ENCODE data around the gene ABCC4. TPM values are rescaled to one million over a fixed set of nuclear protein-coding genes. Genes with fewer than 3 reads are reported as not detected.

ABCC4 gene
- total and polyA plus RNA-seq, 2 experiments from 2014 or later = 4.3 to 12.2 TPM

DNA sequence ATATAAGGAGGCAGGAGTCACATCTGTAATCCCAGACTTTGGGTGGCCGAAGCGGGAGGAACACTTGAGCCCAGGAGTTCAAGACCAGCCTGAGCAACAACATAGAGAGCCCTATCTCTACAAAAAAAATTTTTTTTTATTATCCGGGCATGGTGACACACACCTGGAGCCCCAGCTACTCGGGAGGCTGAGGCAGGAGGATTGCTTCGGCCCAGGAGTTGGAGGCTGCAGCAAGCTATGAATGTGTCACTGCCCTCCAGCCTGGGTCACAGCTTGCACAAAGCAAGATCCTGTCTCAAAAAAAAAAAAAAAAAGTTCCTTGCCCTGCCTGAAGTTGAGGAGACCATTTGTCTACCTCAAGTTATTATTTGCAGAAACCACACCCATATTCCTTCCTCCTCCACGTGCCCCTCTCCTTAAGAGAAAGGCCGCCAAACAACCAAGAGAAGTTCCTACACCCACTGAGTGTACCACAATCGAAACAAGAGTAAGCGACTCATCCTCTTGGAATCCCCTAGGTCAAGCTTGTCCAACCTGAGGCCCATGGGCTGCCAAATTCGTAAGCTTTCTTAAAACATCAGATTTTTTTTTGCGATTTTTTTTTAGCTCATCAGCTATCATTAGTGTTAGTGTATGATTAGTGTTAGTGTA lies 2.2 kb downstream of the ABCC4 start:
- peaks cover 21% of the 10 kb centered on the region for H3K27me3 ChIP-seq (ENCODE audit: insufficient read depth)
- no peaks in the 10 kb centered on the region; the same call in 1 of the 2 replicates for H3F3A ChIP-seq (replicated peaks; ENCODE audit: low read depth)
- H3K9me2 ChIP-seq (ENCODE audit: insufficient read depth) = no peaks in the 10 kb centered on the region
- Mint-ChIP-seq H3K9me3 (peaks cover 12% of the 10 kb centered on the region), H3K27ac (no peak overlapping the region), H3K4me3 (peak overlapping the region; percentile 82; the same call in 1 of the 3 replicates), H3K36me3 (ENCODE audit: low read depth) (peaks cover 9% of the 10 kb centered on the region; the same call in 1 of the 3 replicates), H3K4me1 (peaks cover 4% of the 10 kb centered on the region; the same call in 1 of the 3 replicates), H3K27me3 (ENCODE audit: insufficient read depth, low read depth, poor library complexity) (peaks cover 25% of the 10 kb centered on the region)
- no peaks in the 10 kb centered on the region; the same call in 1 of the 2 replicates for H4K20me1 ChIP-seq (replicated peaks; ENCODE audit: insufficient read depth)
- H3K4me1 ChIP-seq (ENCODE audit: insufficient read depth) = 0 out of 2 replicates have a peak, but pooled peaks cover 5% of the 10 kb centered on the region
- DNase-seq (ENCODE audit: low spot score) (no peak), ATAC-seq (no peak)
- TF ChIP-seq NANOG (IDR thresholded peaks at IDR 0.05; ENCODE audit: borderline replicate concordance) = no peak
- H3K4me2 ChIP-seq = no peak overlapping the region
- H3K27ac ChIP-seq (ENCODE audit: low read depth) = no peak overlapping the region
- no peak overlapping the region for H2AFZ ChIP-seq
- H3K4me3 ChIP-seq = no peak overlapping the region
- no peaks in the 10 kb centered on the region for H3K36me3 ChIP-seq (ENCODE audit: insufficient read depth)
- H3K79me2 ChIP-seq (replicated peaks; ENCODE audit: insufficient read depth) = peaks cover 3% of the 10 kb centered on the region

DNA sequence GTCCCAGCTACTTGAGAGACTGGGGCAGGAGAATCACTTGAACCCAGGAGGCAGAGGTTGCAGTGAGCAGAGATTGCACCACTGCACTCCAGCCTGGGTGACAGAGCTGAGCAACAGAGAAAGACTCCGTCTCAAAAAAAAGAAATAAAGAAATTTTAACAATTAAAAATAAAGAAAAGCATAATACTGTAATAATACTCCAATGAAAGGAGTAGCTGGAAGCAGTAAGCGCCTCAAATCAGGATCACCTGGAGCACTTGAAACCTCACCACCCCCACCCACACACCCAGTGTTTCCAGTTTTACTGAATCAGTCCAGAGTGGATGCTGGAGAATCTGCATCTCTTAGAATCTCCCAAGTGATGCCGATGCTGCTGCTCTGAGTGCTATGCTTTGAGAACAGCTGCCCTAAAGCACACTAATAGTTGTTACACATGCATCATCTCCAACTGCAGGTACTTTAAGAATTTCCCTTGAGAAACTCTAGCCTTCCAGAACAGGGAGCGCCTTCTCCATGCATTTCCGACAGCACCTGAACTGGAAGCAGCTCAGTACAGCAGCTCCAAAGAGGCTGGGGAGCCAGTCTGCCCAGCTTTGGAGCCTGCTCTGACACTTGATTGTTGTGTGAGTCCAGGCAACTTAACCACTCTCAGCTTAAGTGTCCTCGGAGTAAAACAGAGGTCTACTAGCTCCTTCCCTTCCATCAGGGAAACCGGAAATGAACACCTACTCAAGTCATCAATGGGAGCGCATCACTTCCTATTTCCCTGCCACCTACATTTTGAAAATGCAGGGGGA lies 2.9 kb downstream of the ABCC4 start:
- no peak overlapping the region for H3K4me3 ChIP-seq
- no peak overlapping the region for H2AFZ ChIP-seq
- Mint-ChIP-seq H3K27ac (no peak overlapping the region), H3K27me3 (ENCODE audit: insufficient read depth, low read depth, poor library complexity) (peaks cover 23% of the 10 kb centered on the region), H3K4me3 (no peak overlapping the region), H3K36me3 (ENCODE audit: low read depth) (peaks cover 9% of the 10 kb centered on the region; the same call in 1 of the 3 replicates), H3K4me1 (peaks cover 4% of the 10 kb centered on the region; the same call in 1 of the 3 replicates), H3K9me3 (peaks cover 12% of the 10 kb centered on the region)
- H3K79me2 ChIP-seq (replicated peaks; ENCODE audit: insufficient read depth) = peaks cover 3% of the 10 kb centered on the region
- peaks cover 21% of the 10 kb centered on the region for H3K27me3 ChIP-seq (ENCODE audit: insufficient read depth)
- no peaks in the 10 kb centered on the region; the same call in 1 of the 2 replicates for H4K20me1 ChIP-seq (replicated peaks; ENCODE audit: insufficient read depth)
- DNase-seq (ENCODE audit: low spot score) (no peak), ATAC-seq (no peak)
- no peak overlapping the region for H3K27ac ChIP-seq (ENCODE audit: low read depth)
- no peaks in the 10 kb centered on the region for H3K9me2 ChIP-seq (ENCODE audit: insufficient read depth)
- no peaks in the 10 kb centered on the region for H3K36me3 ChIP-seq (ENCODE audit: insufficient read depth)
- TF ChIP-seq STAT1 (IDR thresholded peaks at IDR 0.05; ENCODE audit: unreplicated experiment) (no peak), ZNF331 (CRISPR knock-in tag; IDR thresholded peaks at IDR 0.05; ENCODE audit: low read depth) (no peak), ZNF114 (CRISPR knock-in tag; IDR thresholded peaks at IDR 0.05) (no peak), CREB1 (CRISPR knock-in tag; IDR thresholded peaks at IDR 0.05; ENCODE audit: low read depth) (no peak), POLR2AphosphoS5 (IDR thresholded peaks at IDR 0.05; ENCODE audit: low read depth) (no peak), JUNB (IDR thresholded peaks at IDR 0.05; ENCODE audit: unreplicated experiment) (no peak)
- TF ChIP-seq, protein P1, sequence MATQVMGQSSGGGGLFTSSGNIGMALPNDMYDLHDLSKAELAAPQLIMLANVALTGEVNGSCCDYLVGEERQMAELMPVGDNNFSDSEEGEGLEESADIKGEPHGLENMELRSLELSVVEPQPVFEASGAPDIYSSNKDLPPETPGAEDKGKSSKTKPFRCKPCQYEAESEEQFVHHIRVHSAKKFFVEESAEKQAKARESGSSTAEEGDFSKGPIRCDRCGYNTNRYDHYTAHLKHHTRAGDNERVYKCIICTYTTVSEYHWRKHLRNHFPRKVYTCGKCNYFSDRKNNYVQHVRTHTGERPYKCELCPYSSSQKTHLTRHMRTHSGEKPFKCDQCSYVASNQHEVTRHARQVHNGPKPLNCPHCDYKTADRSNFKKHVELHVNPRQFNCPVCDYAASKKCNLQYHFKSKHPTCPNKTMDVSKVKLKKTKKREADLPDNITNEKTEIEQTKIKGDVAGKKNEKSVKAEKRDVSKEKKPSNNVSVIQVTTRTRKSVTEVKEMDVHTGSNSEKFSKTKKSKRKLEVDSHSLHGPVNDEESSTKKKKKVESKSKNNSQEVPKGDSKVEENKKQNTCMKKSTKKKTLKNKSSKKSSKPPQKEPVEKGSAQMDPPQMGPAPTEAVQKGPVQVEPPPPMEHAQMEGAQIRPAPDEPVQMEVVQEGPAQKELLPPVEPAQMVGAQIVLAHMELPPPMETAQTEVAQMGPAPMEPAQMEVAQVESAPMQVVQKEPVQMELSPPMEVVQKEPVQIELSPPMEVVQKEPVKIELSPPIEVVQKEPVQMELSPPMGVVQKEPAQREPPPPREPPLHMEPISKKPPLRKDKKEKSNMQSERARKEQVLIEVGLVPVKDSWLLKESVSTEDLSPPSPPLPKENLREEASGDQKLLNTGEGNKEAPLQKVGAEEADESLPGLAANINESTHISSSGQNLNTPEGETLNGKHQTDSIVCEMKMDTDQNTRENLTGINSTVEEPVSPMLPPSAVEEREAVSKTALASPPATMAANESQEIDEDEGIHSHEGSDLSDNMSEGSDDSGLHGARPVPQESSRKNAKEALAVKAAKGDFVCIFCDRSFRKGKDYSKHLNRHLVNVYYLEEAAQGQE (IDR thresholded peaks at IDR 0.05; ENCODE audit: unreplicated experiment) = no peak
- TF ChIP-seq, protein P2, sequence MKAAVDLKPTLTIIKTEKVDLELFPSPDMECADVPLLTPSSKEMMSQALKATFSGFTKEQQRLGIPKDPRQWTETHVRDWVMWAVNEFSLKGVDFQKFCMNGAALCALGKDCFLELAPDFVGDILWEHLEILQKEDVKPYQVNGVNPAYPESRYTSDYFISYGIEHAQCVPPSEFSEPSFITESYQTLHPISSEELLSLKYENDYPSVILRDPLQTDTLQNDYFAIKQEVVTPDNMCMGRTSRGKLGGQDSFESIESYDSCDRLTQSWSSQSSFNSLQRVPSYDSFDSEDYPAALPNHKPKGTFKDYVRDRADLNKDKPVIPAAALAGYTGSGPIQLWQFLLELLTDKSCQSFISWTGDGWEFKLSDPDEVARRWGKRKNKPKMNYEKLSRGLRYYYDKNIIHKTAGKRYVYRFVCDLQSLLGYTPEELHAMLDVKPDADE (IDR thresholded peaks at IDR 0.05) = no peak
- TF ChIP-seq, protein P3, sequence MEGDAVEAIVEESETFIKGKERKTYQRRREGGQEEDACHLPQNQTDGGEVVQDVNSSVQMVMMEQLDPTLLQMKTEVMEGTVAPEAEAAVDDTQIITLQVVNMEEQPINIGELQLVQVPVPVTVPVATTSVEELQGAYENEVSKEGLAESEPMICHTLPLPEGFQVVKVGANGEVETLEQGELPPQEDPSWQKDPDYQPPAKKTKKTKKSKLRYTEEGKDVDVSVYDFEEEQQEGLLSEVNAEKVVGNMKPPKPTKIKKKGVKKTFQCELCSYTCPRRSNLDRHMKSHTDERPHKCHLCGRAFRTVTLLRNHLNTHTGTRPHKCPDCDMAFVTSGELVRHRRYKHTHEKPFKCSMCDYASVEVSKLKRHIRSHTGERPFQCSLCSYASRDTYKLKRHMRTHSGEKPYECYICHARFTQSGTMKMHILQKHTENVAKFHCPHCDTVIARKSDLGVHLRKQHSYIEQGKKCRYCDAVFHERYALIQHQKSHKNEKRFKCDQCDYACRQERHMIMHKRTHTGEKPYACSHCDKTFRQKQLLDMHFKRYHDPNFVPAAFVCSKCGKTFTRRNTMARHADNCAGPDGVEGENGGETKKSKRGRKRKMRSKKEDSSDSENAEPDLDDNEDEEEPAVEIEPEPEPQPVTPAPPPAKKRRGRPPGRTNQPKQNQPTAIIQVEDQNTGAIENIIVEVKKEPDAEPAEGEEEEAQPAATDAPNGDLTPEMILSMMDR (conservative IDR thresholded peaks at IDR 0.05; ENCODE audit: low read depth in 2 of 2) = no peak
- H3F3A ChIP-seq (replicated peaks; ENCODE audit: low read depth) = no peaks in the 10 kb centered on the region; the same call in 1 of the 2 replicates
- no peak overlapping the region for H3K4me2 ChIP-seq
- H3K4me1 ChIP-seq (ENCODE audit: insufficient read depth) = 0 out of 2 replicates have a peak, but pooled peaks cover 5% of the 10 kb centered on the region
